ENCODE results near the gene DHPS.
"Not testable (repeated sequence)": the region's sequence is repeated elsewhere in the genome, so short reads cannot be mapped to it uniquely, and the experiment has no call there.

The DHPS gene

DNA sequence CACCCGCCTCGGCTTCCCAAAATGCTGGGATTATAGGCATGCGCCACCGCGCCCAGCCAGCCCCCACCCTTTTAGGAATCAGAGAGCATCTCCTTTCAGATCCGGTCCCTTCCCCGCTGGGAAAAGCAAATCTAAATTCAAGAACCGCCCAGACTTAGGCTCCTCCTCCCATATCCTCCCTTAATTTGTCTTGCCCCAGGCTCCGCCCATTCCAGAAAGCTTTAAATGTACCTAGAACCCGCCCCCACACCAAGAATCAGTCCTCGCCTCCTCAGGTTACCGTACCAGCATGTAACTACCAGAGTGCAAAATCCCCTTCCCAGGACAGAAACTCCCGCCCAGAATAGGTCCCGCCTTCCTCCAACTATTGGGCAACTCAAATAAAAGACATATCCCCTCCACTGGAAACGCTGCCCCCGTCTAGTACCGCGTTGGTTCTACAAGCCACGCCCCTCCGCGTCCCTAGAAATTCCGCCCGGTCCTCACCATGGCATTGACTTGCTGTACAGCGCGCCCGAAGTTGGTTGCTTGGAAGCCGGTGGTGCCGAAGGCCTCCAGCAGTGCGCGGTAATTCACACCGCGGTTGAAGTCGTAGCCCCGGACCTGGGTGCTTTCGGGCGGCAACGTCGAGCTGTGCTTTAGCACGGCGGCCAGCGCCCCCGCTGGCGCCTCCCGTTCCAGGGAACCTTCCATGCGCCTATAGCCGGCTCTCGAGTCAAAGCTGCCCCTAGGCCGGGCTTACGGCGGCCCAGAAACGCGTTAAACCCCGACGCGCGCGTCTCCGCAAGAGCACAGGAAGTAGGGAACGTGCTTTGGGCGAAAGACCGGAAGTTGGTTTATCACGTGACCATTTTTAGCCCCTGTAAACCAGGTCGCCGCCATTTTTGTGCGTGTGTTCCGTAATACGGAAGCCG lies at the start of gene DHPS:
TSS of gene DHPS (minus strand) at position 807 of the 914 bp plus-strand sequence. CDS start at position 693, 114 bp downstream.
- DNase-seq (ENCODE audit: low read depth in 2 of 2), result peak; percentile 85 to 88

DNA sequence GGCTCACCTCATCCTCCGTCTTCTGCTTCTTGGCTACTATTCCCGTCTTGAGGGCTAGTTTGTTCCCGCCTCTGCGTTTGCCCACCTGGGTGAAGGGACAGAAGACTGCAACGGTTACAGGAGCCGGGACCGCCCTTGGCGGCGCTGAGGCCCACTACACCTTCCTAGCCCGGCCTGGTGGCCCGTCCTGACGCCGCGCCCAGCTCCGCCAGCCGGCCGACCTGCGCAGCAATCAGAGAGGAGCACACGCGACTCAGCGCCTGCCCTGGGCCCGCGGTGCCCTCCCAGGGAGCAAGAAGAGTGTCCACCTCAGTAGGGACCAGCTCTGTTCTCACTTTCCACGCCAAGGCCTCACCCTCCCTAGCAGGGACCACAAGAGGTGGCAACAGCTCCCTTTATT lies 49.7 kb upstream of the DHPS start:
- no peak for DNase-seq (ENCODE audit: low read depth in 2 of 2)

DNA sequence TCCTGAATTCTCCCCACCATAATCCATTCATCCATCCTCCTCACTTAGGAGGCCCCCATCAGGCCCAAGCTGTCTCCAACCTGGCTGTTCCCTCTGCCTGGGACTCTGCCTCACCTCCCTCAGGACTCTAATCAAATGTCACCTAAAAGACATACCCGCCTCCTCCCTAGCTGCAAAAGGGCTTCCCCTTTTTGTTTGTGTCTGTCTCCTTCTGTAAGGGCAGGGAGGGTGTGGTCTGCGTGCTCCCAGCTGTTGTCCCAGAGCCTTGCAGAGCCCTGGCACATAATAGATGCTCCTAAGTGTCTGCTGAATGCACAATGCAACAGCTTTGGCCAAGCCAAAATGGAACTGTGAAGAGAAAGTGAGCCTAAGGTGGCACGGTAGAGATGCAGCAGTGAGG lies 48.4 kb upstream of the DHPS start:
- DNase-seq (ENCODE audit: low read depth in 2 of 2), result no peak

GRCh38 chr19:12727745-12728433 lies 46.2 kb upstream of the DHPS start:
- no peak for DNase-seq (ENCODE audit: low read depth in 2 of 2)

- DNase-seq (ENCODE audit: low read depth in 2 of 2), result no peak
These were observed 45.3 kb upstream of the DHPS start for GRCh38 chr19:12726988-12727316.

- not testable (repeated sequence) for DNase-seq (ENCODE audit: low read depth in 2 of 2)
These were observed 43.9 kb upstream of the DHPS start for GRCh38 chr19:12725612-12726011.

DNA sequence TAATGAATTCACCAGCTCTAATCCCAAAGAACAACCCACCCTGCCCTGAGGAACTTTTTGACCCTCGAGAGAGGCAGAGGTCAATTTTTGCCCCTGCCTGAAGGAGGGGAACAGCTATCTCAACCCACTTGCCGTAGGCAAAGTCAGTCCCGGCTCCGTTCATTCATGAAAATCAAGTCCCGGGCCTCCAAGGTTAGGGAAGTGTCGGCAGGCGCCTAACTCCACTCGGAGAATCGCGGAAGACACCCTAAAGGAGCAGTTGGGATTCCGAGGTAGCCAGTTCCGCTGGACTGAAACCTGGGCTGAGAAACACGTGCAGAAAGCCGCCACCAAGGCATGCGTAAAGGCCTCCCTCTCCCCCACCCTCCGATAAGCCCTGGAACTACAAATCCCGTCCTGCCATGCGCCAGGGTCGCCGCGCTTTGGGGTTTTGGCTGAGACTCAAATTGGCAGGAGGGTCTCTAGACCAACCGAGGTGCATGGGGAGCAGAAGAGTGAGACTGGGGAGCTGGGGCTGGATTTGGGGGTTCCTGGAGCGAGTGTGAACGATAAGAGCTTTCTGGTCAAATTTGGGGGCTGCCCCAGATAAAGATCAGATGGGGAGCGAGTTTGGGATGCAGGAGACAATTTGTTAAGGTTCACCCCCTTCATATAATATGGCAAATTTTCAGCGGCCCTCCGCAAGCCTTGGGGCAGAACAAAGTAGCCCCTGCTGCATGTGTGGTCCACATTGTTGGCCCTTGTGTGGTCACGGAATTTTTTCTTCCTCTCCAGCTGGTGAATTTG lies 42.2 kb upstream of the DHPS start, which contains the start of gene TNPO2:
TSS of gene TNPO2 (minus strand) at position 292 of the 786 bp plus-strand sequence. CDS start 2,955 bp downstream, outside the sequence.
- DNase-seq (ENCODE audit: low read depth in 2 of 2), result peak; percentile 67 to 73

DNA sequence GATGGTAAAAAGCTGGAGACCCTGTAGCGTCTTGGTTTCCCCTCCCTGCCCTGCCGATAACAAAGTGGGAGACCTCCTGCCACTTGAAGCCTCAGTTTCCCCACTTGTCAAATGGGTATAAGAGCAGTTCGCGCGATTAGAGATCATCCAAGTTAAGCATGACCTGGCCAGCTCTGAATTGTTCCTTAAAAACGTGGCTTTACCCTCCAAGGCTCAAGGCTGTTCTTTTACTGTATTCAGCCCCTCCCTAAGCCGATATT lies 41.6 kb upstream of the DHPS start:
- DNase-seq (ENCODE audit: low read depth in 2 of 2), result no peak

DNA sequence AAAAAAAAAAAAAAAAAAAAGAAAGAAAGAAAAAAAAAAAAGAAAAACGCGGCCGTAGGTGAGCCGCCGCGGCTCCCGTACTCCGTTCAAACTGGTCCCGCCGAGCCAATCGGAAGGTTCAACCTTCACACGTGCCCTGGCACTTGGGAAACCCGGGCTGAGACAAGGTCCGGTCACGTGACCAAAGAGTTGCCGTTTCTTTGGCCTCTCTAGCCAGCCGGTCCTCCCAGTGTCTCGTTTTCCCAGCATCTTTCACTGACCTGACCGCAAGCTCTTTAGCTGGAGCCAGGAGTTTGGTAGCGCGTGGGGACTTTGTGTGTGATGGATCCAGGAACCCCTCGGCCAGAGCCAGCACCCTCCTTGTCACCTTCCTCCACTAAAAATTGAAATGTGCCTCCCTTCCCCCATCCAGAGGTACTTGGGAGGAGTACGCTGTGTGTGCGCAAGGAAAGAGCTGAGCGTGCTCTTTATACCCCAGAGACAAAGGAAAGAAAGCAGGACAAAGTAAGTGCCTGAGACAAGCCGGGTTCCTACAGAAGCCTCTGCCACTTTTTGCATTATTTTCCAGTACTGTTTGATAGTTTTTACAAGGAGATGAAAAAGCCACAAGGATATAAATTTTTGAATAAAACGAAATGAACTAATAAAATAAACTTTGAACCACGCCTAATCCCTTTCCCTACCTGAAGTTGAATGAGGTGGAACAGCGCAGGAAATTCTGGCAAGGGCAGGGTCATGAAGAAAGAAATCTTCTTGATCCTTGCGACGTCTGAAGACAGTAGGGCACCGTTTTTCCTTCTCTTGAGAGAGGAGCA lies 41.1 kb upstream of the DHPS start:
- peak; percentile 83 to 92 for DNase-seq (ENCODE audit: low read depth in 2 of 2)

DNA sequence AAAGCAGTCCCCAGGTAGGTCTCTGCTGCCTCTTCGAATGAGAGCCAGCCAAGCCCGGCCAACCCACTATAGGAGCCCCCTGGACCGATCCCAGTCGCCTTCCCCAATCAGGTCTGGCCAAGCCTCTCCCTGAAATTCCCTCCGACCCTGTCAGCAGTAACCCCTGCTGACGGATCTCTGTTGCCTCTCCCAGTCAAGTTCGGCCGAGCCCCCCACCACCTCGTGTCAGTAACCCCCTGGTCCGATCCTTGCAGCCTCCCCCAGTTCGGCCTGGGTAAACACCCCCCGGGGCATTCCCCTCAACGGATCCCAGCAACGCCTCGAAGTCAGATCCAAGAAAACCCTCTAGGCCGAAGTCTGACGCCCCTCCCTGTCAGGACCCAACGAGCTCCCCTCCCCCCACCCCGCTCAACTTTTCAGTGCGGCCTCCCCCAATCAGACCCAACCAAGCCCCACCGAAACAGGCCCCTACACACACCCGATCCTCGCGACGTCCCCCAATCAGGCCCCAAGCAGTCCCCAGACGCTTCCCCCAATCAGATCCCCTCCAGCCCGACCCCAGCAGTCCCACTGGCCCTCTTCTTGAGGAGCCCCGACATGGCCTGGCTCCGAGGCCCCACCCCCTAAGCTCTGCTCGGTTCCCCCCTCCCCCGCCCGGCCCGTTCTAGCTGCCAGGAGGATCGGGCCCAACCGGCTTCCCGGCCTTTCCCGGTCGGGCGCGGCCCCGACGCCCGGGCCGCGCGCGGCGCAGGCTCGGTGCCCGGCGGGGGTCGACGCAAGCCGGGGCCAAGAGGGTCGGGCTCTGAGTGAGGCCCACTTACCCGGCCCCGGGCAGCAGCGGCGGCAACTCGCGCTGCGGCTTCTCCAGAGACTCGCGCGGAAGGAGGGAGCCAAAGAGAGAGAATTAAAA lies 40.2 kb upstream of the DHPS start:
- DNase-seq (ENCODE audit: low read depth in 2 of 2), result peak in 1 of 2 donors; percentile 45

- no peak for DNase-seq (ENCODE audit: low read depth in 2 of 2)
These were observed 39.4 kb upstream of the DHPS start for GRCh38 chr19:12720851-12721655.

DNA sequence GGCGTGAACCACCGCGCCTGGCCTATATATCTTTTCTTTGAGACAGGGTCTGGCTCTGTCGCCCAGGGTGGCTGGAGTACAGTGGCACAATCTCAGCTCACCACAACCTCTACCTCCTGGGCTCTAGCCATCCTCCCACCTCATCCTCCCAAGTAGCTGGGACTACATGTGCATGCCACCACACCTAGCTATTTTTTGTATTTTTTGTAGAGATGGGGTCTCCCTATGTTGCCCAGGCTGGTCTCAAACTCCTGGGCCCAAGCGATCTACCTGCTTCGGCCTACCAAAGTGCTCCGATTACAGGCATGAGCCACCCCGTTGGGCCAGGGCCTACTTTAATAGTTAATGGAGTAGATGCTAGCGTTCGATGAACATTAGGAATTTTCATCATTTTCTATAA lies 38.6 kb upstream of the DHPS start:
- no peak for DNase-seq (ENCODE audit: low read depth in 2 of 2)

DNA sequence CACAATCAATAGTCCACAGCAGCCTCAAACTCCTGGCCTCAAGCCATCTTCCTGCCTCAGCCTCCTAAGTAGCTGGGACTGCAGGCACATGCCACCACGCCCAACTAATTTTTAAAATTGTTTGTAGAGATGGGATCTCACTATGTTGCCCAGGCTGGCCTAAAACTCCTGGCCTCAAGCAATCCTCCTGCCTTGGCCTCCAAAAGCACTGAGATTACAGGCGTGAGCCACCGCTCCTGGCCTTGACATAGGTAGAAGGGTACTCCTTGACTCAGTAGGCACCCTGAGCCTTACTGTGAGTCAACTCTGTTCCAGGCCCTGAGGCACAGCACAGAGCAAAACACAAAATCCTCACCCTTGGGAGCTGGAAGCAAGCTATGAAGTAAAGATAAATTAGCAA lies 34.2 kb upstream of the DHPS start:
- DNase-seq (ENCODE audit: low read depth in 2 of 2), result no peak

DNA sequence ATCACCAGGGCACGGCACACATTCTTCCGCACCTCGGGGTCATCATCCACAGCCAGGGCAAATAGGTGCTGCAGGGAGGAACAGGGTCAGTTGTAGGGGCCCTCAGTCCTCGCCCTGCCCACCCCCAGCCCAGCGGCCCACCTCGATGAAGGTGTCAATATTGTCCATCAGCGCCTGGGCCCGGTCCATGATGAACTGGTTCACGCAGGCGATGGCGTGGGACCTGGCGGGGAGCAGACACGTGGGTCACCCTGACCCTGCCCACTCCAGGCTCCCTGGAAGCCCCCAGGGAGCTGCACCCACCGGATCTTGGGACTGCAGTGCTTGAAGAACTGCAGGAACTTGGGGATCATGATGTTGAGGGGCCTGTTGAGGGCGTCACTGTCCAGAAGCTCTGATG lies 33.4 kb upstream of the DHPS start:
- no peak for DNase-seq (ENCODE audit: low read depth in 2 of 2)

GRCh38 chr19:12713304-12713703 lies 31.6 kb upstream of the DHPS start:
- not testable (repeated sequence) for DNase-seq (ENCODE audit: low read depth in 2 of 2)

DNA sequence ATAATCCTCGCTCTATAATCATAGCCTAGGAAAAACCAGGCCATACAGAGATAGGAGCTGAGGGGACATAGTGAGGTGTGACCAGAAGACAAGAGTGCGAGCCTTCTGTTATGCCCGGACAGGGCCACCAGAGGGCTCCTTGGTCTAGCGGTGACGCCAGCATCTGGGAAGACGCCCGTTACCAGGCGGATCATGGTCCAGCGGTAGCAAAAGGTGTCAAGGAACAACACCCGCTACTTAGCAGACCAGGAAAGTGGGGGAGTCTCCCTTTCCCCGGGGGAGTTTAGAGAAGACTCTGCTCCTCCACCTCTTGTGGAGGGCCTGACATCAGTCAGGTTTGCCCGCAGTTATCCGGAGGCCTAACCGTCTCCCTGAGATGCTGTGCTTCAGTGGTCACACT lies 30.4 kb upstream of the DHPS start:
- DNase-seq (ENCODE audit: low read depth in 2 of 2), result not testable (repeated sequence)

DNA sequence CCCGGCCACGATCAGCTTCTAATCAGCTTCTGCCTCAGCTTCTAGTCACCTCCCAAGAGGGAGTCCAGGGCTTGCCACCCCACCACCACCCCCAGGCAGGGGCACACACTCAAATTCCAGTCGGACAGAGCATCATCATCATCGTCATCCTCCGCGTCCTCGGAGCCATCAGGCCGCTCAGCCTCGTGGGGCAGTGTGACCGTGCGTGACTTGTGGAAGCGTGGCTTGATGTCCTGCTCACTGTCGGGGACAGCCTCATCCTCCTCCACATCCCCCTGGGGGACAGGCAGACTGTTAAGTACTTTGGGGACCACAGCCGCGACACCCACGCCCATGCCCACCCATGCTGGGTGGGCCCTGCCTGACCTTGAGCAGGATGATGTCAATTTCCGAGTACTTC lies 29.5 kb upstream of the DHPS start:
- no peak for DNase-seq (ENCODE audit: low read depth in 2 of 2)

DNA sequence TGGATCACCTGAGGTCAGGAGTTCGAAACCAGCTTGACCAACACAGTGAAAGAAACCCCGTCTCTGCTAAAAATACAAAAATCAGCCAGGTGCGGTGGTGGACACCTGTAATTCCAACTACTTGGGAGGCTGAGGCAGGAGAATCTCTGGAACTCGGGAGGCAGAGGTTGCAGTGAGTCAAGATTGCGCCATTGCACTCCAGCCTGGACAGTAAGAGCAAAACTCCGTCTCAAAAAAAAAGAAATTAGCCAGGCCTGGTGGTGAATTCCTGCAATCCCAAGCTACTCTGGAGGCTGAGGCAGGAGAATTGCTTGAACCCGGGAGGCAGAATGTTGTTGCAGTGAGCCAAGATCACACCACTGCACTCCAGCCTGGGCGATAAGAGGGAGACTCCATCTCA lies 27.0 kb upstream of the DHPS start:
- no peak for DNase-seq (ENCODE audit: low read depth in 2 of 2)

DNA sequence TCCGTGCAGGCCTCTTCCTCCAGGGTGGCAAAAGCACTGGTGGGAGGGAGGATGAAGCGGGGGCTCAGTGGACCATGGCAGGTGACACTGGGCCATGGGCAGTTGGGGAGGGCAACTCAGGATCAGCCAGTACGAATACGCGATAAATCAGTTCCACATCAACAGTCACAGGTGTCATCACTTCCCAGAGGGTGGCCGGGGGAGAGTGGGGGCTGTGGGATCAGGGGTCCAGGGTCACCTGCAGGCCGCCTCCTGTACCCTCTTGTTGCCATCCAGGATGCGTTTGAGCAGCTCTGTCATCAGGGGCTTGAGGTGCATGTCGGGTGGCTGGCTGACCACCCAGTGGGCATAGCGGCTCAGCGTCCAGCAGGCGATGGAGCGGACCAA lies 24.6 kb upstream of the DHPS start:
- no peak for DNase-seq (ENCODE audit: low read depth in 2 of 2)

Measured in stimulated activated CD4-positive, alpha-beta T cell treated with anti-CD3 and anti-CD28 coated beads, Interleukin-4, amount 100 ng/mL, for 48 hours (primary cell).